Measurements from ENCODE around the gene FANCG.
A peak's percentile ranks its signal among the peaks of the same experiment; 100 is the strongest.

The FANCG gene

GRCh38 chr9:35060548-35061207 lies 19.1 kb downstream of the FANCG start:
- no peak for DNase-seq

GRCh38 chr9:35059438-35059837 lies 20.3 kb downstream of the FANCG start:
- DNase-seq: no peak

- DNase-seq: no peak
These were observed 22.5 kb downstream of the FANCG start for GRCh38 chr9:35057271-35057620.

GRCh38 chr9:35056571-35057270 lies 23.0 kb downstream of the FANCG start:
- DNase-seq: no peak

- DNase-seq: no peak
These were observed 24.7 kb downstream of the FANCG start for GRCh38 chr9:35054871-35055644.

- no peak for DNase-seq
These were observed 25.4 kb downstream of the FANCG start for GRCh38 chr9:35054185-35054835.

- DNase-seq: peak; percentile 22 to 57
These were observed 28.4 kb downstream of the FANCG start for GRCh38 chr9:35051069-35051967.

GRCh38 chr9:35048511-35048910 lies 31.2 kb downstream of the FANCG start:
- no peak for DNase-seq

GRCh38 chr9:35044071-35044470 lies 35.7 kb downstream of the FANCG start:
- DNase-seq: no peak

- no peak for DNase-seq
These were observed 36.7 kb downstream of the FANCG start for GRCh38 chr9:35042891-35043545.

GRCh38 chr9:35042081-35042604 lies 37.6 kb downstream of the FANCG start:
- no peak for DNase-seq

- DNase-seq: peak; percentile 16 to 47
These were observed 43.7 kb downstream of the FANCG start for GRCh38 chr9:35035851-35036701.

- DNase-seq: no peak
These were observed 46.6 kb downstream of the FANCG start for GRCh38 chr9:35033101-35033500.

GRCh38 chr9:35029852-35030251 lies 49.9 kb downstream of the FANCG start:
- DNase-seq: no peak

- no peak for DNase-seq
These were observed 50.5 kb downstream of the FANCG start for GRCh38 chr9:35029241-35029640.

GRCh38 chr9:35028341-35028740 lies 51.4 kb downstream of the FANCG start:
- DNase-seq: no peak

GRCh38 chr9:35027860-35028259 lies 51.9 kb downstream of the FANCG start:
- DNase-seq: no peak

GRCh38 chr9:35027374-35027773 lies 52.4 kb downstream of the FANCG start:
- DNase-seq: no peak

- no peak for DNase-seq
These were observed 53.1 kb downstream of the FANCG start for GRCh38 chr9:35026671-35027070.

Data from CD4-positive, alpha-beta T cell treated with Interferon alpha-2 for 1 hour (primary cell).